Esophagus muscularis mucosa (tissue), 4 donors: ENCODE results near the gene DNMBP.

Source experiments
- EP300 ChIP-seq: sonication (generic); formaldehyde crosslinking; IDR thresholded peaks from one replicate; pipeline ENCODE4 v1.6.1; 2017; ENCODE audit warnings: antibody characterized with exemption
- POLR2A ChIP-seq: fragments of 450-650 bp; IDR thresholded peaks from one replicate; pipeline ENCODE4 v1.6.1; 2017; ENCODE audit warnings: antibody characterized with exemption, moderate library complexity, mild to moderate bottlenecking, low read depth
- POLR2AphosphoS5 ChIP-seq, 2 donors: sonication (generic); formaldehyde crosslinking; IDR thresholded peaks; one replicate each; pipeline ENCODE4 v1.6.1; 2017; ENCODE audit warnings: antibody characterized with exemption in 2 of 2
- TF ChIP-seq, protein P1 (sequence below), 3 experiments: fragments of 200-600 bp in 2 of 3; fragments of 450-650 bp in 1 of 3; sonication (generic) in 2 of 3; IDR thresholded peaks; one replicate each; pipeline ENCODE4 v1.5.1; 2017 to 2019; ENCODE audit warnings: antibody characterized with exemption in 3 of 3, mild to moderate bottlenecking in 2 of 3, moderate library complexity in 1 of 3

DNA sequence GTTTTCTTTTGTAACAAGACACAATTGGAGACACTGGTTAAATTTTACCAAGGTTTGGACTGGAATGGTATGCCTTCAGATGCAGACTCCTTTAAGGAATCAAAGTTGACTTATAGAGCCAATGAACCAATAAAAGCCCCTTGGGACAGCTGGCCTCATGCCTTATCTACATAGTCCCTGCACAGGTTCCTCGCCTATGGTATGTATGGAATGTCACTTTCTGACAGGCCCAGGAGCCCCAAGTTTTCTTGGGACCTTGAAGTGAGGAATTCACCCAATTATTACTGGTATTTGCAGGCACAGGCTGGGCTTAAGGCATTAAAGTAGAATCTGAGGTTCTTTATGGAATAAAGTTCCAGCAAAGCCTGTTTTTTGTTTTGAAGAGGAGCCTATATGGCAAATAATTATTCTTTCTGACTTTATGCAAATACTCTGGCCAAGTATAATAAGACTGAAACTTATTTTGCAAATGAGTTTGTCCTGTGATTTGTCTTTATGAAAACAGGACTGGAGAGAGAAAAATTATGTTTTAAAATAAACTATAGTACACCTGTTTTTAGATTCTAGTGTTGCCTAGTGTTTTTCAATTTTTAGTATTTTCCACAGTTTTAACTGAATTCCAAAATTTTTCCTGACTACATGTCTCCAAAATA is 24.1 kb upstream of the DNMBP start:
- no peak for TF ChIP-seq POLR2A
- TF ChIP-seq, protein P1, sequence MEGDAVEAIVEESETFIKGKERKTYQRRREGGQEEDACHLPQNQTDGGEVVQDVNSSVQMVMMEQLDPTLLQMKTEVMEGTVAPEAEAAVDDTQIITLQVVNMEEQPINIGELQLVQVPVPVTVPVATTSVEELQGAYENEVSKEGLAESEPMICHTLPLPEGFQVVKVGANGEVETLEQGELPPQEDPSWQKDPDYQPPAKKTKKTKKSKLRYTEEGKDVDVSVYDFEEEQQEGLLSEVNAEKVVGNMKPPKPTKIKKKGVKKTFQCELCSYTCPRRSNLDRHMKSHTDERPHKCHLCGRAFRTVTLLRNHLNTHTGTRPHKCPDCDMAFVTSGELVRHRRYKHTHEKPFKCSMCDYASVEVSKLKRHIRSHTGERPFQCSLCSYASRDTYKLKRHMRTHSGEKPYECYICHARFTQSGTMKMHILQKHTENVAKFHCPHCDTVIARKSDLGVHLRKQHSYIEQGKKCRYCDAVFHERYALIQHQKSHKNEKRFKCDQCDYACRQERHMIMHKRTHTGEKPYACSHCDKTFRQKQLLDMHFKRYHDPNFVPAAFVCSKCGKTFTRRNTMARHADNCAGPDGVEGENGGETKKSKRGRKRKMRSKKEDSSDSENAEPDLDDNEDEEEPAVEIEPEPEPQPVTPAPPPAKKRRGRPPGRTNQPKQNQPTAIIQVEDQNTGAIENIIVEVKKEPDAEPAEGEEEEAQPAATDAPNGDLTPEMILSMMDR (IDR thresholded peaks at IDR 0.05): no peak
- no peak for TF ChIP-seq EP300
- no peak for TF ChIP-seq POLR2AphosphoS5 (IDR thresholded peaks at IDR 0.05)
